Tibial artery (tissue), 4 donors: Measurements from ENCODE around the gene PPFIA2.

ENCODE experiments used
- DNase-seq, 2 donors: peaks; one replicate each; pipeline ENCODE4 v3.0.0-alpha.2; 2019
- H3K27ac ChIP-seq, 2 donors: fragments of 200-600 bp; sonication (generic) in 1 of 2; 1 replicate in 1 of 2; 2 replicates in 1 of 2; pipeline ENCODE4 v1.5.1; 2018 to 2019; ENCODE audit warnings: mild to moderate bottlenecking in 1 of 2
- H3K27me3 ChIP-seq, 2 donors: fragments of 200-600 bp; sonication (generic) in 1 of 2; one replicate each; pipeline versions ENCODE4 v1.5.1 to v1.6.0; 2016 to 2019
- H3K36me3 ChIP-seq, 3 donors: fragments of 200-600 bp; sonication (generic) in 2 of 3; one replicate each; pipeline ENCODE4 v1.5.1; 2016 to 2019; ENCODE audit warnings: mild to moderate bottlenecking in 2 of 3
- H3K4me1 ChIP-seq, 4 donors: fragments of 200-600 bp; sonication (generic) in 2 of 4; 1 replicate in 3 of 4; 2 replicates in 1 of 4; pipeline ENCODE4 v1.5.1; 2016 to 2019
- H3K4me3 ChIP-seq, 2 donors: fragments of 200-600 bp; sonication (generic) in 1 of 2; 1 replicate in 1 of 2; 2 replicates in 1 of 2; pipeline ENCODE4 v1.5.1; 2018 to 2019; ENCODE audit warnings: mild to moderate bottlenecking in 2 of 2
- H3K9me3 ChIP-seq, 3 donors: fragments of 200-600 bp; sonication (generic) in 1 of 3; one replicate each; pipeline ENCODE4 v1.5.1; 2016 to 2019
- CTCF ChIP-seq, 2 experiments: fragments of 200-600 bp in 1 of 2; fragments of 450-650 bp in 1 of 2; IDR thresholded peaks; one replicate each; pipeline ENCODE4 v1.5.1; 2017 to 2019; ENCODE audit warnings: antibody characterized with exemption in 2 of 2, mild to moderate bottlenecking in 1 of 2, moderate library complexity in 1 of 2
- intact Hi-C: fragments of 100-400 bp; cut with DNase I; formaldehyde crosslinking; loops from one replicate; pipeline ENCODE4 v1.15.0; 2023; ENCODE audit warnings: low total_unique reads

PPFIA2 gene

GRCh38 chr12:81626406-81626805 is 132.7 kb downstream of the PPFIA2 start:
- Histone ChIP-seq H3K9me3 (no peaks in the 10 kb centered on the region), H3K4me1 (no peaks in the 10 kb centered on the region), H3K27me3 (no peaks in the 10 kb centered on the region), H3K36me3 (no peaks in the 10 kb centered on the region), H3K4me3 (no peak overlapping the region), H3K27ac (no peak overlapping the region)
- TF ChIP-seq CTCF (IDR thresholded peaks at IDR 0.05), result no peak
- intact Hi-C loops, result no loop called here
- DNase-seq, result no peak

- DNase-seq, result no peak
- Histone ChIP-seq H3K4me3 (no peak overlapping the region), H3K36me3 (no peaks in the 10 kb centered on the region), H3K9me3 (no peaks in the 10 kb centered on the region), H3K27me3 (no peaks in the 10 kb centered on the region), H3K27ac (no peak overlapping the region), H3K4me1 (peaks cover 0 to 5% (median 0%) of the 10 kb centered on the region in 4 donors)
- TF ChIP-seq CTCF (IDR thresholded peaks at IDR 0.05), result no peak
- intact Hi-C loops, result no loop called here
Measured at GRCh38 chr12:81617915-81618314, 141.2 kb downstream of the PPFIA2 start.

- H3K27ac ChIP-seq, result no peak overlapping the region
- H3K9me3 ChIP-seq, result no peaks in the 10 kb centered on the region
- TF ChIP-seq CTCF (IDR thresholded peaks at IDR 0.05), result no peak
- H3K27me3 ChIP-seq, result no peaks in the 10 kb centered on the region
- H3K36me3 ChIP-seq, result no peaks in the 10 kb centered on the region
- H3K4me3 ChIP-seq, result no peak overlapping the region
- DNase-seq, result no peak
- peaks cover 0 to 5% (median 0%) of the 10 kb centered on the region in 4 donors for H3K4me1 ChIP-seq
- intact Hi-C loops, result no loop called here
Measured at GRCh38 chr12:81615026-81615588, 144.0 kb downstream of the PPFIA2 start.

GRCh38 chr12:81610955-81611889 is 147.9 kb downstream of the PPFIA2 start:
- Histone ChIP-seq H3K9me3 (no peaks in the 10 kb centered on the region), H3K4me3 (no peak overlapping the region), H3K27ac (no peak overlapping the region), H3K36me3 (no peaks in the 10 kb centered on the region), H3K4me1 (no peaks in the 10 kb centered on the region), H3K27me3 (no peaks in the 10 kb centered on the region)
- no peak for TF ChIP-seq CTCF (IDR thresholded peaks at IDR 0.05)
- intact Hi-C loops, result no loop called here
- no peak for DNase-seq

GRCh38 chr12:81597928-81598604 is 161.1 kb downstream of the PPFIA2 start:
- H3K4me3 ChIP-seq, result no peak overlapping the region
- peaks cover 0 to 4% (median 0%) of the 10 kb centered on the region in 4 donors for H3K4me1 ChIP-seq
- TF ChIP-seq CTCF (IDR thresholded peaks at IDR 0.05), result no peak
- H3K27ac ChIP-seq, result no peak overlapping the region
- no peaks in the 10 kb centered on the region for H3K27me3 ChIP-seq
- no peaks in the 10 kb centered on the region for H3K36me3 ChIP-seq
- H3K9me3 ChIP-seq, result no peaks in the 10 kb centered on the region
- no peak for DNase-seq
- intact Hi-C loops, result no loop called here
